Endothelial cell of umbilical vein (primary cell): ENCODE data around the gene PEMT. TPM values are rescaled to one million over a fixed set of nuclear protein-coding genes. Genes with fewer than 3 reads are reported as not detected.

ENCODE experiments used
- BruUV-seq: library from RNA; stranded (reverse); fragments of 400-500 nt; replicated peaks from 2 replicates; lab custom pipeline; 2021; lab: Mats Ljungman, UMichigan
- CTCF ChIA-PET: fragments of 300-600, 350-600 bp; sonication (Branson Sonifier 250); formaldehyde crosslinking; loops from one replicate; lab custom pipeline; 2021; ENCODE audit warnings: antibody characterized with exemption, inconsistent platforms; lab: Charles Lee
- POLR2A ChIA-PET: fragments of 300-600, 350-600 bp; sonication (Branson Sonifier 250); formaldehyde crosslinking; loops from one replicate; lab custom pipeline; 2021; ENCODE audit warnings: antibody characterized with exemption, inconsistent platforms; lab: Charles Lee
- DNase-seq: peaks from one replicate; pipeline ENCODE4 v3.0.0-alpha.2; 2011; ENCODE audit warnings: low read depth, low spot score
- FAIRE-seq: peaks from 2 replicates; lab custom pipeline; 2011; peaks lifted over from hg19 to GRCh38; lab: Jason Lieb, UNC
- H2AFZ ChIP-seq: 2 replicates; pipeline ENCODE4 v1.6.0; 2012; ENCODE audit warnings: low read depth, low read length, control low read depth, inconsistent platforms
- H3K27ac ChIP-seq: 2 replicates; pipeline ENCODE4 v1.5.1; 2011; ENCODE audit warnings: low read depth, mild to moderate bottlenecking, control low read depth, low read length, moderate library complexity; ENCODE audit not compliant: insufficient read depth
- H3K27me3 ChIP-seq, 2 experiments: 2 replicates each; pipeline versions ENCODE4 v1.6.0 to v1.6.1; 2011; ENCODE audit warnings: low read length in 2 of 2, mixed read lengths in 1 of 2; ENCODE audit not compliant: control insufficient read depth in 2 of 2, insufficient read depth in 2 of 2
- H3K36me3 ChIP-seq, 2 experiments: 2 replicates in 1 of 2; 3 replicates in 1 of 2; pipeline ENCODE4 v1.5.1; 2011; ENCODE audit warnings: low read length in 2 of 2, mild to moderate bottlenecking in 1 of 2, moderate library complexity in 1 of 2; ENCODE audit not compliant: control insufficient read depth in 2 of 2, insufficient read depth in 2 of 2; ENCODE audit errors: extremely low read depth in 1 of 2
- H3K4me1 ChIP-seq: 3 replicates; pipeline ENCODE4 v1.5.1; 2011; ENCODE audit warnings: mild to moderate bottlenecking, low read length; ENCODE audit not compliant: control insufficient read depth, insufficient read depth; ENCODE audit errors: extremely low read depth
- H3K4me2 ChIP-seq: 2 replicates; pipeline ENCODE4 v1.6.1; 2011; ENCODE audit warnings: low read length, control low read depth, mixed read lengths; ENCODE audit not compliant: insufficient read depth
- H3K4me3 ChIP-seq, 3 experiments: fragments of 200-600 bp in 1 of 3; sonication (generic), shearing (Covaris generic) in 1 of 3; replicated peaks in 1 of 3; 2 replicates each; pipeline ENCODE4 v1.5.1; 2011 to 2016; ENCODE audit warnings: control low read depth in 3 of 3, low read length in 3 of 3, mild to moderate bottlenecking in 2 of 3, inconsistent platforms in 1 of 3, low read depth in 1 of 3, moderate library complexity in 1 of 3; ENCODE audit not compliant: insufficient read depth in 1 of 3
- H3K79me2 ChIP-seq: 2 replicates; pipeline ENCODE4 v1.6.0; 2012; ENCODE audit warnings: low read length, inconsistent platforms; ENCODE audit not compliant: control insufficient read depth, insufficient read depth
- H3K9ac ChIP-seq: replicated peaks from 2 replicates; pipeline ENCODE3; 2011; ENCODE audit warnings: low read length, control low read depth; ENCODE audit not compliant: insufficient read depth; ENCODE audit errors: extremely low read depth
- H3K9me1 ChIP-seq: replicated peaks from 3 replicates; pipeline ENCODE4 v1.6.0; 2011; ENCODE audit warnings: mild to moderate bottlenecking, low read length; ENCODE audit not compliant: control insufficient read depth, insufficient read depth; ENCODE audit errors: extremely low read depth
- H3K9me3 ChIP-seq: replicated peaks from 2 replicates; pipeline ENCODE4 v1.5.1; 2012; ENCODE audit warnings: low read length, inconsistent platforms; ENCODE audit not compliant: control insufficient read depth, insufficient read depth
- H4K20me1 ChIP-seq: replicated peaks from 2 replicates; pipeline ENCODE3; 2011; ENCODE audit warnings: mild to moderate bottlenecking, low read length; ENCODE audit not compliant: control insufficient read depth, insufficient read depth; ENCODE audit errors: extremely low read depth
- CTCF ChIP-seq, 2 donors: IDR thresholded peaks; 1 replicate in 1 of 2; 2 replicates in 1 of 2; pipeline ENCODE4 v1.5.1; 2011; ENCODE audit warnings: low read length in 2 of 2, mild to moderate bottlenecking in 2 of 2, moderate library complexity in 2 of 2, control low read depth in 1 of 2, inconsistent platforms in 1 of 2, low read depth in 1 of 2; ENCODE audit not compliant: insufficient read depth in 1 of 2; ENCODE audit errors: extremely low read depth in 1 of 2
- EZH2 ChIP-seq: IDR thresholded peaks from 2 replicates; pipeline ENCODE4 v1.6.1; 2012; ENCODE audit warnings: borderline replicate concordance, low read depth, mild to moderate bottlenecking, moderate library complexity, low read length, inconsistent platforms; ENCODE audit not compliant: severe bottlenecking
- GATA2 ChIP-seq: IDR thresholded peaks from 2 replicates; pipeline ENCODE4 v1.7.0; 2011; ENCODE audit warnings: low read depth, mild to moderate bottlenecking, moderate library complexity, mixed read lengths, low read length; ENCODE audit not compliant: insufficient read length, insufficient read depth
- JUN ChIP-seq: IDR thresholded peaks from 2 replicates; pipeline ENCODE4 v1.6.1; 2011; ENCODE audit warnings: borderline replicate concordance, low read depth; ENCODE audit not compliant: insufficient read length, insufficient read depth
- dilution Hi-C: fragments of 300-500 bp; cut with MboI; formaldehyde crosslinking; loops from one replicate; pipeline ENCODE4 v1.15.0; 2019; ENCODE audit warnings: low sequenced_read_pairs; ENCODE audit not compliant: extremely low pct_ligation_motif_present
- intact Hi-C: fragments of 100-400 bp; cut with micrococcal nuclease; formaldehyde crosslinking; loops from one replicate; pipeline ENCODE4 v1.10.0; 2022
- polyA plus RNA-seq, 4 experiments: library from polyadenylated mRNA; depleted of rRNA in 3 of 4; stranded (reverse) in 3 of 4; unstranded in 1 of 4; fragments of >200 nt; gene quantifications; 2 replicates each; pipeline versions ENCODE4 v1.2.1 to v1.2.3, GENCODE V29; 2011 to 2012; ENCODE audit warnings: missing spikeins in 1 of 4
- total RNA-seq: library from RNA; stranded (reverse); gene quantifications from 2 replicates; pipeline ENCODE4 v1.2.3, GENCODE V29; 2021

The PEMT gene
- total and polyA plus RNA-seq, 2 donors (not counting 3 experiments of a cell fraction or from before 2014, with no cell fraction given) = 35.1 to 58.4 TPM

- no peak overlapping the region for H3K27ac ChIP-seq
- no peak for DNase-seq
- ChIA-PET CTCF (interaction anchor here (0.6 to 3.1 kb wide), 50 partner anchors 9 to 536 kb away, joined by 3 to 84 read pairs (median 6); partner anchors contain the start of gene PEMT), POLR2A (interaction anchor here (0.5 to 2.7 kb wide), 10 partner anchors 15 to 94 kb away, joined by 3 to 11 read pairs (median 4); partner anchors contain the start of gene PEMT)
- dilution Hi-C loops (no loop called here), intact Hi-C loops (loop anchor here (1.0 to 10.0 kb wide), 4 partner anchors 71 to 418 kb away; no protein-coding TSS in a partner anchor)
- H3K4me1 ChIP-seq = peaks cover 13% of the 10 kb centered on the region
- H3K79me2 ChIP-seq = no peaks in the 10 kb centered on the region
- H3K4me3 ChIP-seq = no peak overlapping the region
- no peak for FAIRE-seq
- H3K36me3 ChIP-seq = peaks cover 0 to 3% of the 10 kb centered on the region in 2 experiments
- H3K9ac ChIP-seq = no peak overlapping the region
- no peaks in the 10 kb centered on the region for H4K20me1 ChIP-seq
- no TSS peak for BruUV-seq
- H2AFZ ChIP-seq = peak overlapping the region; percentile 23
- peak overlapping the region; percentile 79 for H3K4me2 ChIP-seq
- H3K27me3 ChIP-seq = no peaks in the 10 kb centered on the region
- H3K9me3 ChIP-seq = no peaks in the 10 kb centered on the region
- H3K9me1 ChIP-seq = no peaks in the 10 kb centered on the region
- TF ChIP-seq EZH2 (no peak), JUN (no peak), CTCF (IDR thresholded peaks at IDR 0.05; ENCODE audit: extremely low read depth in 1 of 2, insufficient read depth in 1 of 2, low read depth in 1 of 2, low read length in 2 of 2) (no peak), GATA2 (no peak)
Measured at GRCh38 chr17:17497065-17497844, 94.3 kb downstream of the PEMT start.
